C4-2B (cell line): Measurements from ENCODE around the gene PIP4K2B.
"Not testable (repeated sequence)": the region's sequence is repeated elsewhere in the genome, so short reads cannot be mapped to it uniquely, and the experiment has no call there.

Experiments used
- H3K27ac ChIP-seq: fragments of 450-650 bp; 2 replicates; pipeline ENCODE4 v1.5.1; 2017
- CTCF ChIP-seq: fragments of 450-650 bp; conservative IDR thresholded peaks from 2 replicates; pipeline ENCODE4 v1.5.1; 2017; ENCODE audit warnings: mild to moderate bottlenecking
- ZFX ChIP-seq: fragments of 450-650 bp; IDR thresholded peaks from 2 replicates; pipeline ENCODE4 v1.6.1; 2017

Gene PIP4K2B

GRCh38 chr17:38791162-38791561 lies 8.2 kb downstream of the PIP4K2B start:
- no peak overlapping the region for H3K27ac ChIP-seq
- no peak for TF ChIP-seq CTCF
- TF ChIP-seq ZFX, result no peak

- H3K27ac ChIP-seq, result not testable (repeated sequence)
Observed at GRCh38 chr17:38790148-38790707, 9.1 kb downstream of the PIP4K2B start.

GRCh38 chr17:38789185-38789584 lies 10.2 kb downstream of the PIP4K2B start:
- no peak overlapping the region for H3K27ac ChIP-seq
- TF ChIP-seq ZFX (no peak), CTCF (no peak)

GRCh38 chr17:38787999-38788398 lies 11.4 kb downstream of the PIP4K2B start:
- H3K27ac ChIP-seq, result not testable (repeated sequence)

- no peak overlapping the region for H3K27ac ChIP-seq
- TF ChIP-seq CTCF, result no peak
- no peak for TF ChIP-seq ZFX
Observed at GRCh38 chr17:38786372-38786771, 13.0 kb downstream of the PIP4K2B start.

GRCh38 chr17:38783227-38783626 lies 16.1 kb downstream of the PIP4K2B start:
- TF ChIP-seq ZFX, result no peak
- no peak for TF ChIP-seq CTCF
- H3K27ac ChIP-seq, result no peak overlapping the region

GRCh38 chr17:38779965-38780752 lies 19.2 kb downstream of the PIP4K2B start:
- TF ChIP-seq CTCF (no peak), ZFX (no peak)
- H3K27ac ChIP-seq, result no peak overlapping the region

GRCh38 chr17:38777641-38778250 lies 21.6 kb downstream of the PIP4K2B start:
- TF ChIP-seq ZFX (no peak), CTCF (no peak)
- H3K27ac ChIP-seq, result no peak overlapping the region
